Left ventricle myocardium inferior (tissue), 1 donor: Measurements from ENCODE around the gene PTTG1IP. TPM values are rescaled to one million over a fixed set of nuclear protein-coding genes. Genes with fewer than 3 reads are reported as not detected.

Experiments used
- DNase-seq: peaks from one replicate; pipeline ENCODE4 v3.0.0-alpha.2; 2020
- H3K27ac ChIP-seq: fragments of 200-600 bp; replicated peaks from 2 replicates; pipeline ENCODE4 v1.8.0; 2021
- H3K27me3 ChIP-seq: fragments of 200-600 bp; 2 replicates; pipeline ENCODE4 v1.8.0; 2021; ENCODE audit warnings: low read depth
- H3K36me3 ChIP-seq: fragments of 200-600 bp; 2 replicates; pipeline ENCODE4 v1.8.0; 2021
- H3K4me1 ChIP-seq: fragments of 200-600 bp; 2 replicates; pipeline ENCODE4 v1.8.0; 2021
- H3K4me3 ChIP-seq: fragments of 200-600 bp; 2 replicates; pipeline ENCODE4 v1.8.0; 2021; ENCODE audit warnings: mild to moderate bottlenecking, moderate library complexity
- H3K9me3 ChIP-seq: fragments of 200-600 bp; replicated peaks from 2 replicates; pipeline ENCODE4 v1.8.0; 2021
- intact Hi-C: fragments of 100-400 bp; cut with micrococcal nuclease; formaldehyde crosslinking; loops from one replicate; pipeline ENCODE4 v1.11.0; 2022
- total RNA-seq: library from RNA; stranded (reverse); fragmentation: NEBNext Ultra II Directional; extraction: Animal tissue kit (Norgen Biotek cat#: 25700); gene quantifications from one replicate; pipeline ENCODE4 v1.2.1, GENCODE V29; 2021
- TF ChIP-seq, protein P1 (sequence below): fragments of 200-600 bp; IDR thresholded peaks from 2 replicates; pipeline ENCODE4 v1.8.0; 2021; ENCODE audit warnings: antibody characterized with exemption, mild to moderate bottlenecking, borderline replicate concordance
- donor health status: DM: no; HTN: yes; CAD: no; lungs with severe emphysema.

PTTG1IP gene
- total RNA-seq, 1 donor from 2014 or later, result 171 TPM

DNA sequence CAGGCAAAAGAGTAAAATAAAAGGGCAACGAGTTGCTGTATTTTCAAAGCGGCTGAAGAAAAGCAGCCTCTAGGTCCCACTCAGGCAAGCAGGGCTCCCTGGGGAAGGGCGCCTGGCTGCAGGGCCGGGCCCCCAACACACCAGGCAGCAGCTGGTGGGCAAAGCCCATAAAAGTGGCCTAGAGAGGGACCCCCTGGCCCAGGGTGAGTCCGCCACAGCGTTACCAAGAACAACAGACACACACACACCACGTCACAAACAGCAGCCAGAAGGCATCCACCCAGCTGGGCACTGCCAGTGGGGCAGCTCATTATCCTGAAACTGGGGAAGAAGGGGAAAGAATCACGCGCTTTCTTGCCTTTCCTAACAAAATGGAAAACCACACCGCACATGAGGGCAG lies 60.3 kb downstream of the PTTG1IP start:
- no peak overlapping the region for H3K4me3 ChIP-seq
- no peak for DNase-seq
- H3K27me3 ChIP-seq, result no peaks in the 10 kb centered on the region
- TF ChIP-seq, protein P1, sequence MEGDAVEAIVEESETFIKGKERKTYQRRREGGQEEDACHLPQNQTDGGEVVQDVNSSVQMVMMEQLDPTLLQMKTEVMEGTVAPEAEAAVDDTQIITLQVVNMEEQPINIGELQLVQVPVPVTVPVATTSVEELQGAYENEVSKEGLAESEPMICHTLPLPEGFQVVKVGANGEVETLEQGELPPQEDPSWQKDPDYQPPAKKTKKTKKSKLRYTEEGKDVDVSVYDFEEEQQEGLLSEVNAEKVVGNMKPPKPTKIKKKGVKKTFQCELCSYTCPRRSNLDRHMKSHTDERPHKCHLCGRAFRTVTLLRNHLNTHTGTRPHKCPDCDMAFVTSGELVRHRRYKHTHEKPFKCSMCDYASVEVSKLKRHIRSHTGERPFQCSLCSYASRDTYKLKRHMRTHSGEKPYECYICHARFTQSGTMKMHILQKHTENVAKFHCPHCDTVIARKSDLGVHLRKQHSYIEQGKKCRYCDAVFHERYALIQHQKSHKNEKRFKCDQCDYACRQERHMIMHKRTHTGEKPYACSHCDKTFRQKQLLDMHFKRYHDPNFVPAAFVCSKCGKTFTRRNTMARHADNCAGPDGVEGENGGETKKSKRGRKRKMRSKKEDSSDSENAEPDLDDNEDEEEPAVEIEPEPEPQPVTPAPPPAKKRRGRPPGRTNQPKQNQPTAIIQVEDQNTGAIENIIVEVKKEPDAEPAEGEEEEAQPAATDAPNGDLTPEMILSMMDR, result no peak
- peaks cover 49% of the 10 kb centered on the region for H3K36me3 ChIP-seq
- peaks cover 38% of the 10 kb centered on the region for H3K4me1 ChIP-seq
- no peak overlapping the region for H3K27ac ChIP-seq
- intact Hi-C loops, result no loop called here
- no peaks in the 10 kb centered on the region for H3K9me3 ChIP-seq

DNA sequence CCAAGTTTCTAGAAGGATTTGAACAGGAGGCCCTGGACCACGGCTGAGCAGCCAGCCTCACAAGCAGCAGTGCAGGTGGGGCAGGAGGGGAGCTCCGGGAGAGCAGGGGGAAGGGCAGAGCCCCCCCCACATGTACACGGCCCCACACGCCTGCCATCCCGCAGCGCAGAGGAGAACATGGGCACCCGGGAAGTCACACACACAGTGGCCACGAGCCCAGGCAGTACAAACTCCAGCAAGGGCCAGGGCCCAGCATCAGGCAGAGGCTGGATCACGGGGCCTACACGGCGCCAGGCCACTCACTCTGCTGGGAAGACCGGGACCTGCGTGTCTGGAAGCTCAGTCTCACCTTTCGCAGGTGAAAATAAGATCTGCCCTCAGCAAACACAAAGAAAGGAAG lies 60.9 kb downstream of the PTTG1IP start:
- intact Hi-C loops, result no loop called here
- Histone ChIP-seq H3K4me1 (peaks cover 37% of the 10 kb centered on the region), H3K27ac (no peak overlapping the region), H3K9me3 (no peaks in the 10 kb centered on the region), H3K4me3 (no peak overlapping the region), H3K36me3 (peaks cover 54% of the 10 kb centered on the region), H3K27me3 (no peaks in the 10 kb centered on the region)
- TF ChIP-seq, protein P1, result no peak
- DNase-seq, result no peak

DNA sequence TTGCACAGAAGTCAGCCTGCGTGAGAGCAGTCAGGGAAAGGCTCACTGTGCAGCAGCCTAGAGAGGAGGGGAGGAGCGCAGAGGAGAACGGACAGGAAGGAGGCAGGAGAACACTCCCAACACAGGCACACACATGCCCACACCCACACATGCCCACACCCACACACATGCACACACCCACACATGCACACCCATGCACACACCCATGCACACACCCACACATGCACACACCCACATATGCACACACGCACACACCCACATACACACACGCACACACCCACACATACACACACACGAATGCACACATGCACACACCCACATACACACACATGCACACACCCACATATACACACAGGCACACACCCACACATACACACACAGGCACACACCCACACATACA lies 62.7 kb downstream of the PTTG1IP start:
- no peak for DNase-seq
- Histone ChIP-seq H3K27me3 (no peaks in the 10 kb centered on the region), H3K9me3 (no peaks in the 10 kb centered on the region), H3K27ac (no peak overlapping the region), H3K36me3 (peaks cover 72% of the 10 kb centered on the region), H3K4me1 (peaks cover 20% of the 10 kb centered on the region), H3K4me3 (no peak overlapping the region)
- TF ChIP-seq, protein P1, result no peak
- intact Hi-C loops, result no loop called here

DNA sequence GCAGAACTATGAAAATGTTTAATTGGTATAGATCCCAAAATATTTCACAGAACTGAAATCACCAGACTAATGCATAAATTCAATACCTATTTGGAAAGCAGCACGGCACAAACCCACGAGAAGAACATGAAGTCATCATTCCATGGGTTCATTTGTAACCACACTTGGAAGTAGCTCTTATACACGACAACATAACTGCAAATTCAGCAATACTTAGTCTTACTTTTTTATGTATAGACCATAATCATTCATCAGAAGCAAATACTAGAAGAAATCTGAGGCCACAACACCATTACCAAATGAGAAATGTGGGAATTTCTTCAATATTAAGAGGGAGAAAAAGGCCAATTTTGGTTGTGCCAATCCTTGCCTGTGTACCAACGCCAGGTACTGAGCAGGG lies 67.6 kb downstream of the PTTG1IP start:
- Histone ChIP-seq H3K4me1 (peaks cover 37% of the 10 kb centered on the region), H3K9me3 (no peaks in the 10 kb centered on the region), H3K4me3 (no peak overlapping the region), H3K27ac (no peak overlapping the region), H3K27me3 (no peaks in the 10 kb centered on the region), H3K36me3 (peaks cover 59% of the 10 kb centered on the region)
- intact Hi-C loops, result no loop called here
- no peak for DNase-seq
- TF ChIP-seq, protein P1, result no peak

DNA sequence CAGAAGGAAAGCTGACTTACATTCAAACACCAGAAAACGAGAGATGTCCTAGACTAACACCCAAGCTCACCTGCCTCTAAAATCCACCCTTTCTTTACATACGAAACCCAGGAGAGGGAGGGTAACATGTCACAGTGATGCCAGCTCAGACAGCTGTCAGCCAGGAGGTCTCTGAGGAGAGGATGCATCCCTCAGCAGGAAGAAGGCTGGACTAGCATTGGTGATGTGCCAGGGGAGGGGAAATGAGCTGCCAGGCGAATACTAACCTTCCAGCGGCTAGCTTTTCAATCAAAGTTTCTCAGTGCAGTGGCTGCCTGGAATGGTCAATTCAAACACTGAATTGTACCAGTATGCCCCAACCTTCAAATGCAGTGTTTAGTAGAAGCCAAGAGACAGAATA lies 68.3 kb downstream of the PTTG1IP start:
- H3K4me1 ChIP-seq, result peaks cover 44% of the 10 kb centered on the region
- DNase-seq, result no peak
- TF ChIP-seq, protein P1, result no peak
- intact Hi-C loops, result no loop called here
- H3K27me3 ChIP-seq, result no peaks in the 10 kb centered on the region
- H3K27ac ChIP-seq, result no peak overlapping the region
- H3K36me3 ChIP-seq, result peaks cover 55% of the 10 kb centered on the region
- H3K4me3 ChIP-seq, result no peak overlapping the region
- no peaks in the 10 kb centered on the region for H3K9me3 ChIP-seq

DNA sequence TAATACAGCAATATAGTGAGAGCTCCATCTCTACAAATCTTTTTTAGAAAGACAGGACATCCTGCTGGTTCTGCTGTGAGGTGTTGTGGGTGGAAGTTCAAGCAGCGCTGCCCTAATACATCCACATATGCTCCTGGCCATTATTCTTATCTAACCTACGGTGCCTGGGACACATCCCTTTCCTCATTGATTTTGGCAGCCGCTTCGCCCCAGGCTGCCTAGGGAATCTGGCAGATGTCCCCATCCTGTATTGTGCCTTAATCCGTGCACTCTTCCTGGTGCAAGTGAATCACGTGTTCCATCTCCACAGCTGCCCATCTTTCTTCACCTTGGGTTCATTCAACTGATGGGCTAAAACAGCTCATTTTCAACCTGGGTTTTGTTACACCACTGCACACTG lies 68.7 kb downstream of the PTTG1IP start:
- H3K36me3 ChIP-seq, result peaks cover 50% of the 10 kb centered on the region
- no peaks in the 10 kb centered on the region for H3K9me3 ChIP-seq
- intact Hi-C loops, result no loop called here
- H3K27me3 ChIP-seq, result no peaks in the 10 kb centered on the region
- no peak overlapping the region for H3K27ac ChIP-seq
- no peak overlapping the region for H3K4me3 ChIP-seq
- TF ChIP-seq, protein P1, result no peak
- peaks cover 48% of the 10 kb centered on the region for H3K4me1 ChIP-seq
- DNase-seq, result no peak
